Dermis blood vessel endothelial cell (primary cell): ENCODE results near the gene PRKCH. TPM values are rescaled to one million over a fixed set of nuclear protein-coding genes. Genes with fewer than 3 reads are reported as not detected.
"Not testable (repeated sequence)": the region's sequence is repeated elsewhere in the genome, so short reads cannot be mapped to it uniquely, and the experiment has no call there.

Experiments
- DNase-seq: peaks from one replicate; pipeline ENCODE4 v3.0.0; 2010
- total RNA-seq: library from RNA; depleted of rRNA; stranded (reverse); fragments of >200 nt; gene quantifications from 2 replicates; pipeline ENCODE4 v1.2.3, GENCODE V29; 2014

PRKCH gene
- total RNA-seq, 1 donor from 2014 or later = 327 TPM

GRCh38 chr14:61396694-61397093, 75.3 kb downstream of the PRKCH start:
- DNase-seq = no peak

DNA sequence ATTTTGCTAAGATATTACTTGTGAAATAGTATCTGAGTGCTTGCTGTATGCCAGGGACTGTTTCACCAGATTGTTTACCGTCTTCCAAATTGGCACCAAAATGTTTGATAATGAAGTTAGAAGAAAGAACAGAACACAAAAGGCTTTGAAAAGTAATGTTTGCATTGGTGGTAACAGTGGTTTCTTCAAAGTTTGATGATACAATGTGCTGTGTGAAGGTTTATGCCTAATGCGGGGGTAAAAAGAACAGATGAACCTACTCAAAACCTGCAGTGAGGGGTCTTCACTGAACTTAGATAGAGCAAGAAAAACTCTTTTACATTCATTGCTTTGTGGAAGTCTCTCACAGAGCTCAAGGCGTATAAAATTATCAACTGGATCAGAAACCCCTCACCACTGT, 76.2 kb downstream of the PRKCH start:
- no peak for DNase-seq

DNA sequence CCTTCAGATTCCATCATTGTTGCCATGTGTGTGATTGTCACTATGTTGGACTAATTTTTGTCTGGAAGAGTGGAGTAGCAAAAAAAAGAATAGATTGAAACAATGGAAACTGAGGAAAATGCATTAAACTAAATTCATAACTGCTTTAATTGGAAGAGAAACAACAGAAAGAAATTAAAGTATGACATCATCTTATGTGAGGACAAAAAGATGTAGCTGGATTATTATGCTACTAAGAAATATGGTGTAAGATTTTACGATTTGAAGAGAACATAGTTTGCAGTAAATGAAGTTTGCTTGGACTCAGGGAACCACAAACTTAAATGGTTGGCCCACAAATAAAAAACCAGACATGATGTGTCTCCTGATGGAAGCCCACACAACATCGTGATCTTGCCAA, 76.8 kb downstream of the PRKCH start:
- DNase-seq = no peak

DNA sequence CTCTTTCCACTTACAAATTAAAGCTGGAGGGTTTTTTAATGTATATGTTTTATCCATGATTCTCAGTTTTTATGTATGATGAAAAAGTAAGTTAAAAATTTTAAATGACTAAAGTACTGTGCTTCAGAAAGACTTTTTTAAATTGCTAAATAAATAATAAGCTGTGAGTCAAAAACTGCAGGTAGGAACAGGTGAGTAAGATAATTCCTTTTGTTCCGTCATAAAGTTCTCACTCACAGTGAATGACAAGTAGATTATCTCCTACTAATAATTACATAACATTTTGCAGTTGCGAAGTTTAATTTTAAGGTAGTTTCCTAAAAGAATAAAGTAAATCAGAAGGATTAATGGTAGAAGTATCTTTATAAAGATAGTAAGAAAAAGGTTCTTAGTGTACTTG, 78.0 kb downstream of the PRKCH start:
- no peak for DNase-seq

DNA sequence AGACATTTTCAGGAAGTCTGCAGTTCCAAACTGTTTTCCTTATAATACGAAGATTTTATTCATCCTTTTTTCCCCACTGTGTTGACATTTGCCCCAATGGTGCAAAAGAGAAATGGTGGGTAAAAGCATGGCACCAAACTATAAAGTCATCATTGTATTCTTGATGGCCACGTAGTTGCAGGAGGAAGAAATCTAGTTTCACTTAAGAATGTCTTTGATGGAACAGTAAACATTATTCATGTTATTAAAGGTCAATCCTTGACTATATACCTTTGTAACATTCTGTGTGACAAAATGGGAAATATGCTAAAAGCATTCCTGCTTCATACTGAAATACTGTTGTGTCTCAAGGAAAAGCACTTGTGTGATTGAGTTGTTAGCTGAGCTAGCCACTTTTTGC, 80.1 kb downstream of the PRKCH start:
- no peak for DNase-seq

DNA sequence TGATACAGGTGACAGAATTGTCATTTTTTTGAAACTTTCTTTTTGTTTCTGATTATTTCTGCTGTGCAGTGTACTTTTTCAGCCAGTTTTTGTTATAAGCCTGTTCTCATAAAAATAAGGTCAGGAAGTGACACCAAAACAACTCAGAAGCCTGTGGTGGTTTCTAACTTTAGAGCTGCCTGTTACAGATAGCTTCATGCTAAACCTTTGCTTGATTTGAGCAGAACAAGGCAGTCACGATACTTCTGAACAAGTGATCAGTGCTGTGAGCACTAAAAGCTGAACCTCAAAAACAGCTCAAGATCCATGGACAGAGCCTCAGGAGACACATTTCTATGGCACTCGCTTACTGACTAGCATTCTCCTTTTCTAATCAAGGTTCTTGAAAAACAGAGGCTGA, 82.0 kb downstream of the PRKCH start:
- peak; percentile 33 for DNase-seq

GRCh38 chr14:61404637-61405036, 83.3 kb downstream of the PRKCH start:
- no peak for DNase-seq

- no peak for DNase-seq
Measured at GRCh38 chr14:61406198-61406597, 84.8 kb downstream of the PRKCH start.

DNA sequence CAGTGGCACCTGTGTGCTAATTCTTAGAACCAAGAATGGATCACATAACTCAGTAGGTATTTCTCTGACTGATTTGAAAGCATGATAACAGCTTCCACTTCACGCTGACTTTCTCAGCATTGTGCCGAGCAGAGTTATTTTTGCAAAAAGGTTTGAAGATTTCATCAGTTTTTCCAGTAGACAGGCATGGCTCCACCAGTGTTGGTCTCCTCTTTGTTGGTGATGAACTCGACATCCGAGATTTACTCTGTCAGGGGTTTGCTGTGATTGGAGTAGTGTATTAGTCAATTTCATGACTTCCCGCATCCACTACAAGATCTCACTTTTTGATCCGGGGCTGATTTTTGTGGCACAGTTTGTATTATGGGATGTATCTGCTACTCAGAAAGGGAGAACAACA, 85.3 kb downstream of the PRKCH start:
- DNase-seq = peak; percentile 45

GRCh38 chr14:61408498-61408897, 87.1 kb downstream of the PRKCH start:
- DNase-seq = peak; percentile 59

DNA sequence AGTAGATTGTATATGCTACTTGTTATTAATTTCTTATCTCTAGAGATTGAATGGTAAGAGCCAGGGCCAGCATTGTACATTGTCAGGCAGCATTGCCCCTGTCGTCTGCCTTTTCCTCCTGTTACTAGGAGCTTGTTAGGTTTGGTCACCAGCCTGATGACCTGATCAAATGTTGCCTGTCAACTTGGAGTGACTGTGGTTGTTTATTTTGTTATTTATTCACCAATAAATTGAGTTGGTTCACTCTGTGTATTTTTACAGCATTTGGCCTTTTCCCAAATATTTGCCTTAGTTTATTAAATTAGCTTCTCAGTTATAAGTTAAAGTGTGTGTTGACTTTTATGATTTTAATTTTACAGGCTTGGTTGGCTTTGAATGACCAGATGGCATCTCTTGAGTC, 88.4 kb downstream of the PRKCH start:
- no peak for DNase-seq

DNA sequence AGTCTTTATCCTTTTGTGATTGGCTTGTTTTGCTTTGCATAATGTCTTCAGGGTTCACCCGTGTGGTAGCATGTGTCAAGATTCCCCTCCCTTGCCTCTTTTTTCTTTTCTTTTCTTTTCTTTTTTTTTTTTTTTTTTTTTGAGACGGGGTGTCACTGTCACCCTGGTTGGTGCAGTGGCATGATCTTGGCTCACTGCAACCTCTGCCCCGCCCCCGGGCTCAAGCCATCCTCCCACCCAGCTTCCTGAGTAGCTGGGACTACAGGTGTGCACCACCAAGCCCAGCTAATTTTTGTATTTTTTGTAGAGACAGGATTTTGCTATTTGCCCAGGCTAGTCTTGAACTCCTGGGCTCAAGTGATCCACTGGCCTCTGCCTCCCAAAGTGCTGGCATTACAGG, 94.6 kb downstream of the PRKCH start:
- DNase-seq = not testable (repeated sequence)

- DNase-seq = peak; percentile 43
Measured at GRCh38 chr14:61416591-61416990, 95.2 kb downstream of the PRKCH start.

DNA sequence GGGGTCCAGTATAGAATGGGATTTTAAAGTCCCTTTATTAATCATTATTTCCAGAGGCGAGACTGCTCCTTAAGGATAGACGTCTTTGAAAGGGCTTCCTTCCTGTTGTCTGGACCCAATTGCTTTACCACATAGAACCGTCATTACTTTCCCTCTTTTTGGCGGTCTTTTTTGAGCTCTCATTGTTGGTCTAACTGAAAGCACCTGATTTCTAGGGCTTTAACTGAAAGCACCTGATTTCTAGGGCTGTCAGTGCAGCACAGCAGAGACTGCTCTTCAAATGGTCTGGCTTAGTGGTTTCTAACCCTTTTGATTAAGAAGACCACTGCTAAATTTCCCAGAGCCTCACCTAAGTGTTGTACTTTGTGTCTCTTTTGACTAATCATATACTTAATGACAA, 95.8 kb downstream of the PRKCH start:
- no peak for DNase-seq

GRCh38 chr14:61417883-61418455, 96.6 kb downstream of the PRKCH start:
- DNase-seq = peak; percentile 44

GRCh38 chr14:61418746-61419145, 97.4 kb downstream of the PRKCH start:
- peak; percentile 89 for DNase-seq

- DNase-seq = no peak
Measured at GRCh38 chr14:61419201-61419600, 97.8 kb downstream of the PRKCH start.

- peak; percentile 61 for DNase-seq
Measured at GRCh38 chr14:61420326-61420725, 98.9 kb downstream of the PRKCH start.

DNA sequence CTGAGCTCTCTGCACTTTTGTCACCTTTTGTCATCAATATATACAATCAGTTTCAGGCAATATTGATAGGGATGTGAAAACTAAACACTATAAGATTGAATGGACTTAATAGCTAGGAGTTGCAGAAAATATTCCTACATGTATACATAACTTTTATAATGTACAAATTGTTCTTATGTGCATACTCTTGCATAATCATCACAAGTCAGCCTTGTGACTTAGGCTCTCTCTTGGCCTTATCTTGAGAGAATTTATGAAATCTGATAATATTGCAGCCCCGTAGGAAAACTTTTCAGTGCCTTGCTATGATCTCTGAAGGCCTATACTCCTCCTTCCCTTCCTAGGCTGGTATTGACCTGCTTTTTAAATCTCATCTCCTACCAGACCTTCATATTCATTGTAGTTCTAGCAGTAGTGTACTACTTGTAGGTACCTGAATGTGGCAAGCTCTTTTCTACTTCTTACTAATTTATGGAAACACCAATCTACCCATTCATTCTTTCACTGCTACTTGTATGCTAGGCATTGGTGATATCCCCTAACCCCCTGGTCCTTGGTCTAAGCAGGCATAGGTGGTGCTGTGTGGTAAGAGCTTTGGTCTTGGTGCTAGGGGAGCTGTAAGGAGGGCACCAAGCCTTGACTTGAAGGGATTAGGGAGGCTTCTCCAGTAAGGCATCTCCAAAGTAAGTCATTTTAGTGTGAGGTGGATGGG, 100.0 kb downstream of the PRKCH start:
- DNase-seq = no peak

DNA sequence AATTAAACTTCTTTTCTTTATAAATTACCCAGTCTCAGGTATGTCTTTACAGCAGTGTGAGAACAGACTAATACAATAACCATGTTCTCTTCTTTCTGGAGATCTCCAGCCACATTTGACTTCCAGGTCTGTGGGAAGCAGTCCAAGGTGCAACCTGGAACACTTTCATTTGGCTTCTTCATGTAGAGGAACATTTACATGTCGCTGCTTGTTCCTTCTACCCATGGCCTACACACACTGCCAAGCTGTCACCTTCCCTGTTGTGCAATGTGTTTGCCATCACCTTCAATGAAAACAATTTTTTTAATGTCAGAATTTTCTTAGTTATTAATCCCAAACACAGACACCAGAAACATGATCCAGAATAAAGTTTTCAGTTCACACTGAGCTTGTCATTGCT, 104.7 kb downstream of the PRKCH start:
- no peak for DNase-seq

DNA sequence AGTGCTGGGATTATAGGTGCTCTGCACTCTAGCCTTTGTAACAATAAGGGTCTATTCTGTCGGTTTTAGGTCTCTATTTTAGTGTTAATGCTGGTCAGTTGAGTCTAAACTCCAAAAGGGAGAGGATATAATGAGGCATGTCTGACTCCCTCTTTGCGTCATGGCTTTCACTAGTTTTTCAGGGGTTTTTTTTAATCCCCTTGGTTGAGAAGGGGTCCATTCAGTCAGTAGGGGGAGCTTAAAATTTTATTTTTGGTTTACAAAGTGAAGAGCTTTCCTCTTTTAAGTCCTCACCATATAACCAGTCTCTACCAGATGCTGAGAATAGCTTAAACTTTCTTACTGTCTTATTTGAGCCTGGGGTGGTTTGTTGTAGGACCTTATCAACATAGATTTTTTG, 106.9 kb downstream of the PRKCH start:
- DNase-seq = no peak

- peak; percentile 43 for DNase-seq
Measured at GRCh38 chr14:61429316-61429715, 107.9 kb downstream of the PRKCH start.

GRCh38 chr14:61430066-61430757, 108.8 kb downstream of the PRKCH start:
- DNase-seq = no peak

- DNase-seq = peak; percentile 71
Measured at GRCh38 chr14:61433169-61433568, 111.8 kb downstream of the PRKCH start.
